Activated naive CD8-positive, alpha-beta T cell (primary cell): ENCODE results near the gene TMEM132C.

Source experiments
- H3K27ac Mint-ChIP-seq: one replicate; pipeline ENCODE4 v1.8.0; 2021; ENCODE audit warnings: mixed read lengths
- H3K27me3 Mint-ChIP-seq: one replicate; pipeline ENCODE4 v1.8.0; 2021; ENCODE audit warnings: mixed read lengths
- H3K36me3 Mint-ChIP-seq: one replicate; pipeline ENCODE4 v1.8.0; 2021; ENCODE audit warnings: mixed read lengths
- H3K4me1 Mint-ChIP-seq: one replicate; pipeline ENCODE4 v1.8.0; 2021; ENCODE audit warnings: low read depth, mixed read lengths
- H3K4me3 Mint-ChIP-seq: one replicate; pipeline ENCODE4 v1.8.0; 2021; ENCODE audit warnings: mild to moderate bottlenecking, mixed read lengths
- H3K9me3 Mint-ChIP-seq: one replicate; pipeline ENCODE4 v1.8.0; 2021; ENCODE audit warnings: low read depth, mixed read lengths

The TMEM132C gene

DNA sequence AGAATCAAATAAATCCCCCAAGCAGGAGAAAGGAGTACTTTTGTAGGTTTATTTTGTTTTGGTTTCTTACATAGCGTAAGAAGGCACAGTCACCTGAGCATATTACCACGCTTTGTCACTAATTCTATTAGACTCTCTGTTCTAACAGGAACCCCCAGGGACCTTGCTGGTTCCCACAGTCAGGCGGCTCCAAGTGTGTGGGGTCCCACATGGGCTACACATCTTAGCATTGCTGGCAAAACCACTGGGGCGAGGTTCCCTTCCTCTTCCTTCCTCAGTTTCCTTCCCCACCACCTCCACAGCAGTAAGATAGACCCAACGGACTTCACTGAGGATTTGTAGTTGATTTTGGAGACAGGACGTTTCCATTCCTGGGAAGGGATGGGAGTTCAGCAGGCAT, 49.1 kb downstream of the TMEM132C start:
- Mint-ChIP-seq H3K4me3 (no peak overlapping the region), H3K27me3 (peaks cover 2% of the 10 kb centered on the region), H3K27ac (no peak overlapping the region), H3K9me3 (peaks cover 5% of the 10 kb centered on the region), H3K4me1 (no peaks in the 10 kb centered on the region), H3K36me3 (no peaks in the 10 kb centered on the region)

DNA sequence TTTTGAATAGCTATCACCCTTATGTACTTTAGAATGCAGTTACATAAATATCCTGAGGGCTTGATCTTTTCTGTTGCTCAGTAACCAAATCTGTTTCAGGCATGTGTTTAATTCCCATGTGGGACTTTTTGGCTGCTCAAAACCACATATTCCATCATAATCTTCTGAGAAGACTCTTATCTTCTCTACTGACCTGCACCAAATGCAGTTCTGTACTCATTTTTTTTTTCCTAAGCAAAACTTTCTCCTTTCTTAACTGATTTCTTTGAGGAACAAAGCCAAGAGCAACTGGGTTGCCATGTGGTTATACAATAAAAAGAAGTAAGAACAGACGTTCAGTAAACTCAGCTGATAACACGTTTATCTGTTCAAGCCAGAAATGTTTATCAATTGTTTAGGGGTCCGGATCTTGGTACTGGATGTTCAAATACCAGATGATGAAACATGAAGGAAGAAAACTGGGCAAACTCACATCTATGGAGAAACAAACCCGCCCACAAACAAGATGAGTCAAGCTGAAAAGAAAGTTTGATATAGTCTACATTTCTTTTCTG, 50.1 kb downstream of the TMEM132C start:
- H3K36me3 Mint-ChIP-seq: no peaks in the 10 kb centered on the region
- H3K4me1 Mint-ChIP-seq: no peaks in the 10 kb centered on the region
- peaks cover 2% of the 10 kb centered on the region for H3K27me3 Mint-ChIP-seq
- H3K9me3 Mint-ChIP-seq: peaks cover 8% of the 10 kb centered on the region
- H3K4me3 Mint-ChIP-seq: no peak overlapping the region
- no peak overlapping the region for H3K27ac Mint-ChIP-seq

GRCh38 chr12:128318341-128318740, 51.4 kb downstream of the TMEM132C start:
- no peak overlapping the region for H3K27ac Mint-ChIP-seq
- peaks cover 10% of the 10 kb centered on the region for H3K9me3 Mint-ChIP-seq
- H3K36me3 Mint-ChIP-seq: no peaks in the 10 kb centered on the region
- no peak overlapping the region for H3K4me3 Mint-ChIP-seq
- peaks cover 2% of the 10 kb centered on the region for H3K27me3 Mint-ChIP-seq
- H3K4me1 Mint-ChIP-seq: no peaks in the 10 kb centered on the region

- Mint-ChIP-seq H3K36me3 (no peaks in the 10 kb centered on the region), H3K27ac (no peak overlapping the region), H3K4me3 (no peak overlapping the region), H3K9me3 (peaks cover 10% of the 10 kb centered on the region), H3K27me3 (peaks cover 2% of the 10 kb centered on the region), H3K4me1 (no peaks in the 10 kb centered on the region)
Observed at GRCh38 chr12:128318946-128319345, 52.0 kb downstream of the TMEM132C start.

GRCh38 chr12:128322341-128322740, 55.4 kb downstream of the TMEM132C start:
- Mint-ChIP-seq H3K4me3 (no peak overlapping the region), H3K27me3 (no peaks in the 10 kb centered on the region), H3K27ac (no peak overlapping the region), H3K36me3 (no peaks in the 10 kb centered on the region), H3K4me1 (no peaks in the 10 kb centered on the region), H3K9me3 (peaks cover 10% of the 10 kb centered on the region)

DNA sequence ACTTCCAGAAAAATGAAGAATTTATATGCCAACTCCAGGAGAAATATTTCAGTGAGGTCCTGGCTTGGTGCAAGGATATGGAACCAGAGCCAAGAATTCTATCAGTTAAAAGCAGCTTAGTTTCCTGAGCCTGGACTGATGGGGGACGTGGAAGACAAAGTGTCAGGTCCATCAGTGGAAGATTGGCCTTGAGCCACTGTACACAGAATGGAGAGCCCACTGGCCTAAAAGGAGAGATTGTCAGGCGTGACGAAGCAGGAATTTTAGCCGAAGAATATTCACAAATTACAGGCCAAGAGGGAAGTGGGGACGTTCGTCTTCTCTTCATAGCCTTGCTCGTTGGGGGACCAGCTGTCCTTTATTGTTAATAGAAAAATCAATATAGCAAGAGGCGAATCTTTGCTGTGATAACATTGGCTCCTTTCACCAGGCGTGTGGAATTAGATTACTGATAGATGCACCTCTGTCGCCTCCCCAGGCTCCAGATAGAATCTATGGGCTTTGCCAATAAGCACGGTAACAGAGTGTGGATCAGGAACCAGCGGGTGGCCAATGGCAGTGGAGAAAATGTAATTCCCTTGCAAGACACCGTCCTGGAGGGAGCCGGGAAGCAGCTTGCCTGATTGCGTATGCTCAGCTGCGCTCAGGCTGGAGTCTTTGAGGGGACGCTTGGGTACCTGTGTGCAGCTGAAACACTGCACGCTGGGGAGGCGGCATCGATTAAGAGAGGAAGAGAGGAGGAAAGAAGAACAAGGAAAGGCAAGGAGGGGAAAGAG, 56.4 kb downstream of the TMEM132C start:
- H3K27ac Mint-ChIP-seq: no peak overlapping the region
- peaks cover 2% of the 10 kb centered on the region for H3K27me3 Mint-ChIP-seq
- H3K4me1 Mint-ChIP-seq: no peaks in the 10 kb centered on the region
- no peak overlapping the region for H3K4me3 Mint-ChIP-seq
- H3K9me3 Mint-ChIP-seq: peaks cover 10% of the 10 kb centered on the region
- no peaks in the 10 kb centered on the region for H3K36me3 Mint-ChIP-seq

GRCh38 chr12:128325646-128326045, 58.7 kb downstream of the TMEM132C start:
- H3K27ac Mint-ChIP-seq: no peak overlapping the region
- no peaks in the 10 kb centered on the region for H3K36me3 Mint-ChIP-seq
- peaks cover 2% of the 10 kb centered on the region for H3K27me3 Mint-ChIP-seq
- peaks cover 5% of the 10 kb centered on the region for H3K9me3 Mint-ChIP-seq
- H3K4me3 Mint-ChIP-seq: no peak overlapping the region
- H3K4me1 Mint-ChIP-seq: no peaks in the 10 kb centered on the region

- Mint-ChIP-seq H3K27me3 (peaks cover 2% of the 10 kb centered on the region), H3K4me3 (no peak overlapping the region), H3K36me3 (no peaks in the 10 kb centered on the region), H3K9me3 (peaks cover 9% of the 10 kb centered on the region), H3K27ac (no peak overlapping the region), H3K4me1 (no peaks in the 10 kb centered on the region)
Observed at GRCh38 chr12:128326406-128326805, 59.4 kb downstream of the TMEM132C start.

- Mint-ChIP-seq H3K4me3 (no peak overlapping the region), H3K9me3 (peaks cover 4% of the 10 kb centered on the region), H3K27me3 (peaks cover 2% of the 10 kb centered on the region), H3K27ac (no peak overlapping the region), H3K36me3 (no peaks in the 10 kb centered on the region), H3K4me1 (no peaks in the 10 kb centered on the region)
Observed at GRCh38 chr12:128328961-128329360, 62.0 kb downstream of the TMEM132C start.

GRCh38 chr12:128336204-128337070, 69.5 kb downstream of the TMEM132C start:
- Mint-ChIP-seq H3K36me3 (no peaks in the 10 kb centered on the region), H3K9me3 (peaks cover 12% of the 10 kb centered on the region), H3K4me1 (no peaks in the 10 kb centered on the region), H3K27ac (no peak overlapping the region), H3K27me3 (peaks cover 6% of the 10 kb centered on the region), H3K4me3 (no peak overlapping the region)

- peaks cover 11% of the 10 kb centered on the region for H3K9me3 Mint-ChIP-seq
- no peak overlapping the region for H3K27ac Mint-ChIP-seq
- no peak overlapping the region for H3K4me3 Mint-ChIP-seq
- H3K36me3 Mint-ChIP-seq: no peaks in the 10 kb centered on the region
- no peaks in the 10 kb centered on the region for H3K4me1 Mint-ChIP-seq
- H3K27me3 Mint-ChIP-seq: peaks cover 6% of the 10 kb centered on the region
Observed at GRCh38 chr12:128337071-128337345, 70.0 kb downstream of the TMEM132C start.

DNA sequence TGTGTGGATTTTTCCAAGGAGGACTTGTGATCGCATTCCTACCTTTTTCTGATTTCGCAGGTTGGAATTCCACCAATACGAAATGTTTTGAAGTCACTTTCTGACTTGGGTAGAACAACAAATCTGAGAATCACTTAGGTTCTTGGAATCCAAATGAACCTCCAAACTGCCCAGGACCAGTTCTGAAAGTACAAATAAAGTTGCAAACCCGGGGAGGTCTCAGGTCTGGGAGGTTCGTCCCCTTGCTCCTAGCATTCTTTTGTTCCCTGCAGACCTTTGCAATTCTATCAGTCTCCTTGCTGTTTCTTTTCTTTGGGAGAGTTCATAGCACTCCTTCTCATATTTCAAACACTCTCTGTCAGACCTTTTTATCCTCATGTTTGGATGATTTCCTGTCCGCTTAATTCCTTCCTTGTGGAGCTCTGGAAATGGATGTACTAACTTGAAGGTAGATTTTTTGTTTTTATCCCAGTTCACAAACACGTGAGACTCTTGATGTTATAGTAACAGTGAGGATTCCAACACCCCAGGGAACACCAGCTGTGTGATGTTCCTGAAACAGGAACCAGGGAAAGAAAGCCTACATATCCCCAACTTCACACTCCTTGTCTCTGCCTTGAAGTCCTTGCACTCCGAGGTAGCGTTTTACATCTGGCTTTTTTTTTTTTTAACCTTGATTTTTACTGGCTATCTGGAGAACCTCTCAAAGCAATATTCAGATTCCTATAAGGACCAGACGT, 70.6 kb downstream of the TMEM132C start:
- no peak overlapping the region for H3K27ac Mint-ChIP-seq
- H3K36me3 Mint-ChIP-seq: no peaks in the 10 kb centered on the region
- H3K4me1 Mint-ChIP-seq: no peaks in the 10 kb centered on the region
- H3K9me3 Mint-ChIP-seq: peaks cover 11% of the 10 kb centered on the region
- H3K27me3 Mint-ChIP-seq: peaks cover 6% of the 10 kb centered on the region
- no peak overlapping the region for H3K4me3 Mint-ChIP-seq

DNA sequence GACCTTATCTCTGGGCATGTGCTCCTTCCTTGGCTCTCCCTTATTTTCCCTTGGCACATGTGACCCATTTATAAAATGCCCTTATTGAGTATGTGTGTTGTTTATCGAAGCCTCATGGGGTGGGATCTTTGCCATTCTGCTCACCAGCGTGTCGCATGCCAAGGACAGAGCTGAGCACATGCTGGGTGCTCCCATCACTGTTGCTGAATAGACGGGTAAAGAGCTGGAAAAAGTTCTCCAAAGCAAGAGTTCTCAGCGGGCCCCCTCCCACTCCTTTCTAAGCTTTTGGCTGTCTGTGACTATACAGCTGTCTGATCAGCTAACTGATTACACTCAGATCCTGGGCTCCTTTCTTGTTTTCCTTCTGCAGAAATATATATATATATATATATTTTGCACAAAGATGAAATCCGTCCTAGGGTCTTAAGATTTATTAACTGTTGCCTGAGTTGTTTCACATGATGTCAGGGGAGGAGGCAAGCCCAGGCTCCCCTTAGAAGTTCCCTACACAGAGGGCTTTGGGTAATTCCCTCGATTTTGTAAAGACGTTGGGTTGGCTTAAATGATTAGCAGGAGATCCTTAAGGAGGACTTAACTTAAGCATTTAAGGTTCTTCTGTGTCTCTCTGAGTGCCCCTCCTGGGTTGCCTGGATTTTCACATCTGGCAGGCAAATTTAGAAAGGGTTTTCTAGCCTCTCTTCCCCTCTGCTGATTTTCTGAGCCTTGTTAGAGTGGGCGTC, 71.6 kb downstream of the TMEM132C start:
- no peaks in the 10 kb centered on the region for H3K36me3 Mint-ChIP-seq
- H3K4me3 Mint-ChIP-seq: no peak overlapping the region

GRCh38 chr12:128339126-128339520, 72.2 kb downstream of the TMEM132C start:
- H3K36me3 Mint-ChIP-seq: no peaks in the 10 kb centered on the region
- no peak overlapping the region for H3K27ac Mint-ChIP-seq

More for the DNA sequence above, 71.6 kb downstream of the TMEM132C start:
- peaks cover 6% of the 10 kb centered on the region for H3K27me3 Mint-ChIP-seq
- H3K27ac Mint-ChIP-seq: no peak overlapping the region
- H3K9me3 Mint-ChIP-seq: peaks cover 11% of the 10 kb centered on the region
- no peaks in the 10 kb centered on the region for H3K4me1 Mint-ChIP-seq

More at GRCh38 chr12:128339126-128339520, 72.2 kb downstream of the TMEM132C start:
- Mint-ChIP-seq H3K9me3 (peaks cover 11% of the 10 kb centered on the region), H3K4me3 (no peak overlapping the region), H3K4me1 (no peaks in the 10 kb centered on the region), H3K27me3 (peaks cover 6% of the 10 kb centered on the region)
